Stimulated activated CD8-positive, alpha-beta memory T cell treated with anti-CD3 and anti-CD28 coated beads, Interleukin-7, amount 100 ng/mL, for 48 hours (primary cell): Measurements from ENCODE around the gene HSDL2.
"Not testable (repeated sequence)": the region's sequence is repeated elsewhere in the genome, so short reads cannot be mapped to it uniquely, and the experiment has no call there.

ENCODE experiments used
- DNase-seq, 2 donors: peaks; one replicate each; pipeline ENCODE4 v3.0.0-alpha.2; 2020; ENCODE audit warnings: low read depth in 1 of 2; ENCODE audit errors: extremely low read depth in 1 of 2

Gene HSDL2

GRCh38 chr9:112365257-112365656 lies 14.7 kb upstream of the HSDL2 start:
- not testable (repeated sequence) for DNase-seq

- DNase-seq: no peak
Observed at GRCh38 chr9:112366591-112366990, 13.3 kb upstream of the HSDL2 start.

GRCh38 chr9:112367465-112367864 lies 12.4 kb upstream of the HSDL2 start:
- DNase-seq: no peak

DNA sequence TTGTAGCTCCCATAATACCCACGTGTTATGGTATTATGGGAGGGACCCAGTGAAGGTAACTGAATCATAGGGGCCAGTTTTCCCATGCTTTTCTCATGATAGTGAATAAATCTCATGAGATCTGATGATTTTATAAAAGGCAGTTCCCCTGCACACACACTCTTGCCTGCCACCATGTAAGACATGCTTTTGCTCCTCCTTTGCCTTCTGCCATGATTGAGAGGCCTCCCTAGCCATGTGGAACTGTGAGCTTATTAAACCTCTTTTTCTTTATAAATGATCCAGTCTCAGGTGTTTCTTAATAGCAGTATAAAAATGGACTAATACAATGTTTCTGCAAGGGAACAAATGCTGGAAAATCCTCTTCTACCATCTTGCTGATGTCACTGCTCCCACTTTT lies 10.1 kb upstream of the HSDL2 start:
- no peak for DNase-seq

GRCh38 chr9:112371060-112371459 lies 8.8 kb upstream of the HSDL2 start:
- DNase-seq: no peak

- not testable (repeated sequence) for DNase-seq
Observed at GRCh38 chr9:112373666-112374065, 6.2 kb upstream of the HSDL2 start.

- not testable (repeated sequence) for DNase-seq
Observed at GRCh38 chr9:112374232-112374631, 5.7 kb upstream of the HSDL2 start.

DNA sequence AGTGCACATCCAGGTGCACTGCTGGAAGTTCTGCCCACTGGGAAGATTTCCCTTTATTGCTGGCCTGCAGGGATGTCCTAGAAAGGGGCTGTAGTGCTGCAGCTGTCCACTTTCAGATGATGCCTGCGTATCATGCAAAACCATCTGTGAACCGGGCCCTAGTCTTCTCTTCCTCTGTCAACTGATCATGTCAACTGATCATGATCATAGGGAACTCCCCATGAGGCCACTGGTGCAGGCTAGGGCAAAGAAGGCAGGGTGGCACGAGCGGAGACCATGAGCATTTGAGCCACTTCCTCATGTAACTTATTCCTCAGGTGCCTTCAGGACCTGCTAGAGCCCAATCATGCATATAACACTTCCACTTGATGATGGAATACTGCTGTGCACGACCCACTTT lies 4.5 kb upstream of the HSDL2 start:
- DNase-seq: no peak

- DNase-seq: no peak
Observed at GRCh38 chr9:112377087-112377486, 2.8 kb upstream of the HSDL2 start.

DNA sequence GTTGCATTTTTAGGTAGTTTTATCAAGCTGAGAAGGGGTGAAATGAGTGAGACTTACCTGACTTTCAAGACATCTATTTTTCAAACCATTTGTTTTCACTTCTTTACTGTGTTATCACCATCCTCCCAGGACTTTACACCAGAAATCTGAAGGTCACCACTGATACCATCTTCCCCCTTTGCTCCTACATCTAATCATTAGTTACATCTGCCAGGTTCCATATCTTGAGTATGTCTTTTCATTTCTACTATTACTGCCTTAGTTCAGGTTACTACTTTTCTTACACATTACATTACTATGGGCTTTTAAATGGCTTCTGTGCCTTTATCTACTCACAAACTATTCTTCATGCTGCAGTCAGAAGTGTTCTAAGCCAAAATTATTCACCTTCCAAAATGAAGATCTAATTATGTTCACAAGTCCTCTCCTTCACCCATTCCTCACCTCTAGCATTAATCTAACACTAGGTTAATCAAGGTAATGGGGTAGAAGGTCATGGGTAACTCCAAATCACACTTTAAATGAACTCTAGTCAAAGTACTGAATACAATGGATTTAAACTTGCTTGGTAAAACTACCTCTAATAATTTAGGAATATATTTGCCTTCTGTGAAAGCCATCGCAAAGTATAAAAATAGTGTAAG lies 2.1 kb upstream of the HSDL2 start:
- DNase-seq: no peak

DNA sequence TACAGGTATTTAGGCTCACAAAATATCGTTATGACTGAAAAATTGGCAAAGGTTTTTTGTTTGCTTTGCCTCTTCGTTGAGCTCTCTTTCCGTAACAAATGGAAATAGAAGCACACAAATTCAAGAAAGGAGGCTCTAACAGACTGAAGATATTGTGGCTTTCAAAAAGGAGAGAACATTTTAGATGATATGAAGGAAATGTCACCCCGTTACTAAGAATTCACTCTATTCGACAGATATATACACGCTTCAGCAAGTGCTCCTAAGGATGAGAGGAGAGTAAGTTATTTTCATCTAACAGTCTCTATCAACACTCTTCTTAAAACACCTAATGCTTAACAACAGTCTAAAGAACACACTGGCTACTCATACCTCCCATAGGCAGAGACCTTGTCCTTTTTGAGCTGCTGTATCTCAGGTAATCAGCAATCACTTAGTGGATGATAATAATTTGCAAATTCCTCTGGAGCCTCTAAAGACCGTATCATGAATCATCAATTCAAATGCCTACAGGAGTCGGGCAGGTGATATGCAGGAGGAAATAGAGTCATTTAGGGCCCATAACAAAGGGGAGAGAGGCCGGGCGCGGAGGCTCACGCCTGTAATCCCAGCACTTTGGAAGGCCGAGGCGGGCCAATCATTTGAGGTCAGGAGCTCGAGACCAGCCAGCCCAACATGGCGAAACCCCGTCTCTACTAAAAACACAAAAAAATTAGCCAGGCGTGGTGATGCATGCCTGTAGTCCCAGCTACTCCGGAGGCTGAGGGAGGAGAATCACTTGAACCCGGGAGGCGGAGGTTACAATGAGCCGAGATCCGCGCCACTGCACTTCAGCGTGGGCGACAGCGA lies 1.4 kb upstream of the HSDL2 start:
- peak in 1 of 2 donors; percentile 5 for DNase-seq

DNA sequence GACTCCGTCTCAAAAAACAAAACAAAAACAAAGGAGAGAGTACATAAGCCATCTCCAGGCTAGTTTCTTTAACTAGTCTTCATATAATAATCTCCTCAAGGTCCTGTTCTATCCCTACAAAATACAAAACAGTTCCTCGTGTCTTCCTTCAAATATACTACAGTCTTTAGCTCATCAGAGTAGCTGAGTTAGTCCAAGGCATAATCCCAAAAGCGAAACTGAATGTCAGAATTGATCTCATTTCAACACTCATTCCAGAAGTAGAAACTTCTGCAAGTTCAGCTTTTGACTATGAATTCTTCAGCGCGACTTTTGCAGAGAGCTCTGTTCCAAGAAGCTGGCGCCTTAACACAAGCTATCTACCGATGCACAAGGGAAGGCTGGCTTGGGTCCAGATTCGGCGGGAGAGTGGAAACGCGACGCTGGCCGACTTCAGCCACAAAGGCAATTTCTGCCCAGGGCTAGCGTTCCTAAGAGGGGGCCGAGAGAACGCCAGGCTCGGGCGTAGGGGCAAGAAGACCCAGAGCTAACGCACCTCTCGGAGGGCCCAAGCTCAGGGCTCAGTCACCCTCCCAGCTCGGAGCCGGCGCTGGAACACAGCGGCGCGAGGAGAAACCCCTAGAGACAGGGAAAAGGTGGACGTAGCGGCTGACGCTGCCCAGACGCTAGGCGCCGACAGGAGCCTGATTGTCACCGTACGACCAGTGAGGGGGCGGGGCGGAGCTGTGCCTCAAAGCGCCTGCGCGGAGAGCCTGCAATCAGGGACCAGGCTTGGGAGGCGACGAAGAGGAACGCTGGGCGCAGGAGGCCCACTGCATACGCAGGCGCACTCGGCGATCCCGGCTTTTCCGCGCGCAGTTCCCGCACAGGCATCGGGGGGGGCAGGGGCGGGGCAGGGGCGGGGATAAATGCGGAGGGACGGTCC lies 469 bp upstream of the HSDL2 start:
- DNase-seq: peak; percentile 98

DNA sequence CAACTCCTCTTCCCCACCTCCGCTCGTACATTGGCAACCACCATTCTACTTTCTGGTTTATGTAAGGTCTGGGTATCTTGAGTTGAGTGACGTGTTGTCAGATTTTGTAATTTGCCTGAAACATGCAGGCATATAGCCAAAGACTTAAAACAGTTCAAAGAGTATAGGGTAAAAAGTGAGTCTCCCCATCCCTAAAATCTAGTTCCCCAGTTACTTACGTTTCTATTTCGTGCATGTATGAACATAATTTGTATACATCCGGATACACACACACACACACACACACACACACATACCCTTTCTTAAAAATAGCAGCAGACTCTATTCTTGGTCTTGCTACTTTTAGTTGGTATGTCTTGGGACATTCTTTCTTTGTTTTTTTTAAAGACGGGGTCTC lies 915 bp downstream of the HSDL2 start:
- DNase-seq: no peak

- DNase-seq: no peak
Observed at GRCh38 chr9:112382066-112382465, 2.2 kb downstream of the HSDL2 start.

DNA sequence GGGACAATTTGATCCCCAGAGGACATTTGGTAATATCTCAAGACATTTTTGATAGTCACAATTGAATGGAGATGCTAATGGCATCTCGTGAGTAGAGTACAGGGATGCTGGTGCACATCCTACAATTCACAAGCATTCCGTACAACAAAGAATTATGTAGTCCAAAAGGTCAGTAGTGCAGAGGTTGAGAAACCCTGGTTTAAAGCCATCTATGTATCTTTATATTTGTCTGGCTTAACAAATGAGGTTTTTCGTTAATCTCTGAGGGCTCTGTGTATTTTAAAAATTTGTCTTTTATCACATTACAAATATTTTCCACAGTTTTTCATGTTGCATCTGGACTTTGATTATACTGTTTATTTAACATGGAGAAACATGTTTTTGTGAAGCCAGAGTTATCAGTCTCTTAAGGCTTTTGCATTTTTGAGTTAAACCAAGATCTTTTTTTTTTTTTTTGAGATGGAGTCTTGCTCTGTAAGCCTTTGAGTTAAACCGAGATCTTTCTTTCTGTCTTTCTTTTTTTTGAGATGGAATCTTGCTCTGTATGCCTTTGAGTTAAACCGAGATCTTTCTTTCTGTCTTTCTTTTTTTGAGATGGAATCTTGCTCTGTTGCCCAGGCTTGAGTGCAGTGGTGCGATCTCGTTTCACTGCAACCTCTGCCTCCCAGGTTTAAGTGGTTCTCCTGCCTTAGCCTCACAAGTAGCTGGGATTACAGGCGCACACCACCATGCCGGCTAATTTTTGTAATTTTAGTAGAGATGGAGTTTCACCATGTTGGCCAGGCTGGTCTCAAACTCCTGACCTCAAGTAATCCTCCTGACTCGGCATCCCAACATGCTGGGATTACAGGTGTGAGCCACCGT lies 2.8 kb downstream of the HSDL2 start:
- no peak for DNase-seq

DNA sequence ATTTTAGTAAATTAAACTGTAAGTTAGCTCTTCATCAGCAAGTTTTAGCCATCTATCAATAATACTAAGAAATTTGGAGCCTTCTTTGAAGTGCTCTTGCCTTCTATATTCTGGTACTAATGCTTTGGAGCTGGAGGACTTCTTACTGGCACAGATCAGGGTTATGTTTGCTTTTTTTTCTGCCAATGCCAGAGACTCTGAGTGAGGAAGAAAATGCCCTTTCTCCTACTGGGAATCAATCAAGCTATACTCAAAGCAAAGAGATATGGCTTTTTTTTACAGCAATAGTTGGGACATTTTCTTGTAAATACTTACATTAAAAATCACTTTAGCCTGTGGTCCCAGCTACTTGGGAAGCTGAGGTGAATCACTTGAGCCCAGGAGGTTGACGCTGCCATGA lies 4.3 kb downstream of the HSDL2 start:
- no peak for DNase-seq

- no peak for DNase-seq
Observed at GRCh38 chr9:112384690-112385089, 4.8 kb downstream of the HSDL2 start.

GRCh38 chr9:112387115-112387514 lies 7.2 kb downstream of the HSDL2 start:
- DNase-seq: no peak

DNA sequence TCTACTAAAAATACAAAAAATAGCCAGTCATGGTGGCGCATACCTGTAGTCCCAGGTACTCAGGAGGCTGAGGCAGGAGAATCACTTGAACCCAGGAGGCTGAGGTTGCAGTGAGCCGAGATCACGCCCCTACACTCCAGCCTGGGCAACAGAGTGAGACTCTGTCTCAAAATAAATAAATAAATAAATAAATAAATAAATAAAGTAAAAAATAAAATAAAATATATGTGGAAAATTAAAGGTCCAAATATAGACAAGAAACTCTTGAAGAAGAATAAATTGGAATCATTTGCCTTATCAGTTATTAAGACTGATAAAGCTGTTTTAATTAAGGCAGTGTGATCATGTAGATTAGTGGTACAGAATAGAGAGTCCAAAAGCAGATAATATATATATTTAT lies 10.0 kb downstream of the HSDL2 start:
- DNase-seq: not testable (repeated sequence)

- DNase-seq: not testable (repeated sequence)
Observed at GRCh38 chr9:112391936-112392560, 12.1 kb downstream of the HSDL2 start.
